Esophagus muscularis mucosa (tissue), 3 donors: Measurements from ENCODE around the gene SCN8A.

Experiments used
- CTCF ChIP-seq, 3 experiments: fragments of 200-600 bp in 2 of 3; fragments of 450-650 bp in 1 of 3; sonication (generic) in 2 of 3; IDR thresholded peaks; one replicate each; pipeline ENCODE4 v1.5.1; 2017 to 2019; ENCODE audit warnings: antibody characterized with exemption in 3 of 3, mild to moderate bottlenecking in 2 of 3, moderate library complexity in 1 of 3
- EP300 ChIP-seq: sonication (generic); formaldehyde crosslinking; IDR thresholded peaks from one replicate; pipeline ENCODE4 v1.6.1; 2017; ENCODE audit warnings: antibody characterized with exemption

GRCh38 chr12:51822956-51823355 lies 231.9 kb downstream of the SCN8A start:
- no peak for TF ChIP-seq CTCF (IDR thresholded peaks at IDR 0.05)
- TF ChIP-seq EP300 = no peak
